Karpas-422 (cell line): Measurements from ENCODE around the gene CPAMD8. TPM values are rescaled to one million over a fixed set of nuclear protein-coding genes. Genes with fewer than 3 reads are reported as not detected.
"Not testable (repeated sequence)": the region's sequence is repeated elsewhere in the genome, so short reads cannot be mapped to it uniquely, and the experiment has no call there.

Experiments used
- DNase-seq: peaks from one replicate; pipeline ENCODE4 v3.0.0-alpha.2; 2015
- H2AFZ ChIP-seq: fragments of 200-600 bp; sonication (generic); 2 replicates; pipeline ENCODE4 v1.6.1; 2014; ENCODE audit warnings: antibody characterized with exemption, low read length, mixed read lengths
- H3K27ac ChIP-seq: fragments of 200-600 bp; sonication (generic); 2 replicates; pipeline ENCODE4 v1.5.1; 2014; ENCODE audit warnings: mild to moderate bottlenecking, low read length, moderate library complexity
- H3K27me3 ChIP-seq: fragments of 200-600 bp; sonication (generic); 2 replicates; pipeline ENCODE4 v1.6.1; 2014; ENCODE audit warnings: low read length, mixed read lengths
- H3K36me3 ChIP-seq: fragments of 200-600 bp; sonication (generic); 2 replicates; pipeline ENCODE4 v1.6.1; 2014; ENCODE audit warnings: low read length, mixed read lengths; ENCODE audit not compliant: insufficient read depth
- H3K4me1 ChIP-seq: fragments of 200-600 bp; sonication (generic); 2 replicates; pipeline ENCODE4 v1.6.1; 2014; ENCODE audit warnings: mild to moderate bottlenecking, low read length, mixed read lengths
- H3K4me2 ChIP-seq: fragments of 200-600 bp; sonication (generic); 2 replicates; pipeline ENCODE4 v1.6.1; 2014; ENCODE audit warnings: low read length, low read depth, mild to moderate bottlenecking; ENCODE audit not compliant: poor library complexity, severe bottlenecking
- H3K4me3 ChIP-seq: fragments of 200-600 bp; sonication (generic); 2 replicates; pipeline ENCODE4 v1.5.1; 2014; ENCODE audit warnings: mild to moderate bottlenecking, antibody characterized with exemption, low read length, mixed read lengths
- H3K79me2 ChIP-seq: fragments of 200-600 bp; sonication (generic); 2 replicates; pipeline ENCODE4 v1.6.1; 2014; ENCODE audit warnings: mild to moderate bottlenecking, low read length, mixed read lengths
- H3K9ac ChIP-seq: fragments of 200-600 bp; sonication (generic); 2 replicates; pipeline ENCODE4 v1.6.0; 2014; ENCODE audit warnings: low read length
- H3K9me2 ChIP-seq: fragments of 200-600 bp; sonication (generic), shearing (Covaris generic); replicated peaks from 2 replicates; pipeline ENCODE4 v1.6.0; 2014; ENCODE audit warnings: mild to moderate bottlenecking, low read length, moderate library complexity; ENCODE audit not compliant: insufficient read depth
- H3K9me3 ChIP-seq: fragments of 300-700, 200-600 bp; sonication (generic); 2 replicates; pipeline ENCODE4 v1.6.1; 2014; ENCODE audit warnings: low read length, mixed read lengths
- H4K20me1 ChIP-seq: fragments of 200-600 bp; sonication (generic); 2 replicates; pipeline ENCODE4 v1.6.1; 2014; ENCODE audit warnings: mild to moderate bottlenecking, antibody characterized with exemption, low read length, low read depth; ENCODE audit not compliant: insufficient read depth
- total RNA-seq: library from RNA; depleted of rRNA; stranded (reverse); fragments of >200 nt; shearing (Covaris generic); gene quantifications from 2 replicates; pipeline ENCODE4 v1.2.3, GENCODE V29; 2014; ENCODE audit warnings: low replicate concordance

CPAMD8 gene
- total RNA-seq, 1 experiment from 2014 or later, result not detected

DNA sequence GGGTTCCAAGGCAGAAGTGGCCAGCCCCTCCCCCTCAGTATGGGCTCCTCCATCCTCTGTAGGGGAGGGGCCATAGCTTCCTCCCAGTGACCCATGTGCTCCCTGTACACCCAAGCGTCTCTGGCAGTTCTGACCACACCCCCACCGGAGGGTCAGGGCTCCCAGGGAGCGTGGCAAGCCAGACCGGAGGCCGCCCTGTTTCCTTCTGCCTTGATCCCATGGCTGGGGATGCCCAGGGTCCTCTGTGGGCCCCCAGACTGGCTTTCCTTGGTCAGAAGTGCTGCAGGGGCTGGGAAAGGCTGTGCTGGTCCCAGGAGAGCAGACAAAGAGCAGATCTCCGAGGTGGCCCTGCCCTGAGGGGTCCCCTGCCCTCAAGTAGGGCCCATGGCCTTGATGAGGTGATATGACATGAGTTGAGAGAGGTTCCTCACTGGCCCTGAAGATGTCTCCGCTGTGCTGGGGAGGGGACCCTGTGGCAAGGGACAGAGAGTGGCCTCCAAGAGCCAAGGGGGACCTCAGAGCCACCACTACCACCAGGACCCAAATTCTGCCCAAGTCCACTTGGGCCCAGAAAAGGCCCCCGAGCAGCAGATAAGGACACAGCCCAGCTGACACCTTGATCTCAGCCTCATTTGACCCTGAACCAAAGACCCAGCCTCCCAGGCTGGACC is 145.6 kb downstream of the CPAMD8 start:
- Histone ChIP-seq H3K4me2 (no peak overlapping the region), H3K36me3 (peaks cover 3% of the 10 kb centered on the region; the same call in 1 of the 2 replicates), H3K9me3 (peaks cover 5% of the 10 kb centered on the region; the same call in 1 of the 2 replicates), H4K20me1 (no peaks in the 10 kb centered on the region), H2AFZ (no peak overlapping the region), H3K27ac (no peak overlapping the region), H3K9ac (no peak overlapping the region), H3K79me2 (no peaks in the 10 kb centered on the region), H3K27me3 (no peaks in the 10 kb centered on the region), H3K9me2 (no peaks in the 10 kb centered on the region), H3K4me1 (no peaks in the 10 kb centered on the region), H3K4me3 (no peak overlapping the region)
- no peak for DNase-seq

GRCh38 chr19:16878181-16878965 is 148.2 kb downstream of the CPAMD8 start:
- no peak overlapping the region for H2AFZ ChIP-seq
- H3K36me3 ChIP-seq, result peaks cover 7% of the 10 kb centered on the region; the same call in 1 of the 2 replicates
- no peaks in the 10 kb centered on the region for H3K4me1 ChIP-seq
- peaks cover 8% of the 10 kb centered on the region; the same call in 1 of the 2 replicates for H3K79me2 ChIP-seq
- DNase-seq, result no peak
- H4K20me1 ChIP-seq, result no peaks in the 10 kb centered on the region
- peaks cover 5% of the 10 kb centered on the region; the same call in 1 of the 2 replicates for H3K9me3 ChIP-seq
- no peak overlapping the region for H3K27ac ChIP-seq
- H3K9me2 ChIP-seq, result no peaks in the 10 kb centered on the region
- H3K27me3 ChIP-seq, result no peaks in the 10 kb centered on the region
- no peak overlapping the region for H3K4me3 ChIP-seq
- H3K4me2 ChIP-seq, result no peak overlapping the region
- H3K9ac ChIP-seq, result no peak overlapping the region

- Histone ChIP-seq H3K9ac (no peak overlapping the region), H3K36me3 (peaks cover 11% of the 10 kb centered on the region), H4K20me1 (no peaks in the 10 kb centered on the region), H3K79me2 (peaks cover 8% of the 10 kb centered on the region; the same call in 1 of the 2 replicates), H3K4me2 (no peak overlapping the region), H3K27me3 (no peaks in the 10 kb centered on the region), H3K9me3 (peaks cover 5% of the 10 kb centered on the region; the same call in 1 of the 2 replicates), H2AFZ (no peak overlapping the region), H3K27ac (no peak overlapping the region), H3K4me1 (no peaks in the 10 kb centered on the region), H3K4me3 (no peak overlapping the region), H3K9me2 (no peaks in the 10 kb centered on the region)
- no peak for DNase-seq
These were observed 149.0 kb downstream of the CPAMD8 start for GRCh38 chr19:16877581-16877980.

DNA sequence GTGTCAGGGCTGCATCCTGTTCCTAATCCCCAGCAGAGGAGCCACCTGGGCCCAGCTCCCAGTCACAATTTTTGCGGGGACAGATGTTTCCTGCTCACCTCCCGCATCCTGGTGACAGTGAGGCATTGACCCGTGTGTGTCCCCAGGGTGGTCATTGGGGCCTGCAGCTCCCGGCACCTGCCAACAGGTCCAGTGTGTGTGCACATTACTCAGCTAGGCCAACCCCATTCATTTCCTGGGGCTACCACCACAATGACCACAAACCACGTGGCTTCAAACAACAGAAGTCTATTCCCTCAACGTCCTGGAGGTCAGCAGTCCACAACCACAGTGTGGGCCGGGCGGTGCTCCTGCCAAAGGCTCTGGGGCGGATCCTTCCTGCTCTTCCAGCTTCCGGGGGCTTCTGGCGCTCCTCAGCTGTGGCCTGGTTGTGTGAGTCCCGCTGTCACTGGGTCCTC is 149.7 kb downstream of the CPAMD8 start:
- peaks cover 13% of the 10 kb centered on the region for H3K36me3 ChIP-seq
- H3K4me3 ChIP-seq, result no peak overlapping the region
- no peaks in the 10 kb centered on the region for H4K20me1 ChIP-seq

GRCh38 chr19:16875584-16876555 is 150.7 kb downstream of the CPAMD8 start:
- H3K4me1 ChIP-seq, result no peaks in the 10 kb centered on the region

More for the DNA sequence above, 149.7 kb downstream of the CPAMD8 start:
- no peak overlapping the region for H3K4me2 ChIP-seq
- H2AFZ ChIP-seq, result no peak overlapping the region
- DNase-seq, result no peak
- no peaks in the 10 kb centered on the region for H3K9me2 ChIP-seq
- peaks cover 5% of the 10 kb centered on the region; the same call in 1 of the 2 replicates for H3K9me3 ChIP-seq
- H3K79me2 ChIP-seq, result peaks cover 8% of the 10 kb centered on the region; the same call in 1 of the 2 replicates
- H3K27me3 ChIP-seq, result no peaks in the 10 kb centered on the region
- no peaks in the 10 kb centered on the region for H3K4me1 ChIP-seq
- H3K27ac ChIP-seq, result no peak overlapping the region
- no peak overlapping the region for H3K9ac ChIP-seq

GRCh38 chr19:16874978-16875299 is 151.7 kb downstream of the CPAMD8 start:
- not testable (repeated sequence) for H3K79me2 ChIP-seq, DNase-seq, H3K9ac ChIP-seq, H3K27ac ChIP-seq, H2AFZ ChIP-seq, H3K9me2 ChIP-seq, H3K4me3 ChIP-seq, H4K20me1 ChIP-seq, H3K9me3 ChIP-seq, H3K4me1 ChIP-seq, H3K4me2 ChIP-seq, H3K27me3 ChIP-seq
- peaks cover 21% of the 10 kb centered on the region for H3K36me3 ChIP-seq

More at GRCh38 chr19:16875584-16876555, 150.7 kb downstream of the CPAMD8 start:
- Histone ChIP-seq H3K4me3 (no peak overlapping the region), H3K9me2 (no peaks in the 10 kb centered on the region), H3K9me3 (peaks cover 5% of the 10 kb centered on the region; the same call in 1 of the 2 replicates), H3K27ac (no peak overlapping the region), H3K4me2 (no peak overlapping the region), H3K9ac (no peak overlapping the region), H2AFZ (no peak overlapping the region), H3K79me2 (peaks cover 8% of the 10 kb centered on the region; the same call in 1 of the 2 replicates), H3K27me3 (no peaks in the 10 kb centered on the region), H4K20me1 (no peaks in the 10 kb centered on the region), H3K36me3 (peaks cover 21% of the 10 kb centered on the region)
- DNase-seq, result no peak

- Histone ChIP-seq H3K36me3 (peaks cover 21% of the 10 kb centered on the region), H3K4me1 (no peaks in the 10 kb centered on the region), H3K9ac (no peak overlapping the region), H3K27ac (no peak overlapping the region), H3K9me2 (no peaks in the 10 kb centered on the region), H3K79me2 (peaks cover 8% of the 10 kb centered on the region; the same call in 1 of the 2 replicates), H3K4me3 (no peak overlapping the region), H3K9me3 (no peaks in the 10 kb centered on the region), H4K20me1 (no peaks in the 10 kb centered on the region), H3K4me2 (no peak overlapping the region), H3K27me3 (no peaks in the 10 kb centered on the region), H2AFZ (no peak overlapping the region)
- no peak for DNase-seq
These were observed 152.2 kb downstream of the CPAMD8 start for GRCh38 chr19:16874250-16874977.
